GM18498 (cell line): ENCODE measurements around the gene RIN2.

ENCODE experiments used
- ATAC-seq: cut with Tn5 transposase; IDR thresholded peaks from one replicate; pipeline ENCODE4 v1.9.1; 2021; ENCODE audit warnings: mild to moderate bottlenecking, moderate library complexity; ENCODE audit not compliant: unreplicated experiment

Gene RIN2

DNA sequence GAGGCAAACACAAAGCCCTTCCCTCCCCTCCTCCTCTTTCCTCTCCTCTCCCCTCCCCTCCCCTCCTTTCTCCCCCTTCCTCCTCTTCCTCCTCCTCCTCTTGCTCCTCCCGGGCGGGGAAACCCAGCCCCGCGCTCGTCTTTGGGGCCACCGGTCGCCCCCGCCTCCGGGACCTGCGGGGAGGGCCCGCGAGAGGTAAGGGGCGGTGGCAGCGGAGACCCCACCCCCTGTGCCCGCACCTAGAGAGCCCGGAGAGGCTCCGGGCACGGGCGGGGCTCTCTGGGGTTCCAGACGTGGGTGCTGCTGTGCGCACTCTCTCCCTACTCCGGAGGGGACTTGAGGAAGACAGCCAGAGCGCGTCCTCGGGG lies at the start of gene RIN2:
Gene RIN2, plus strand, starts transcription at position 126 of the 368 bp plus-strand sequence. CDS start 131,344 bp downstream, outside the sequence.
- no peak for ATAC-seq

DNA sequence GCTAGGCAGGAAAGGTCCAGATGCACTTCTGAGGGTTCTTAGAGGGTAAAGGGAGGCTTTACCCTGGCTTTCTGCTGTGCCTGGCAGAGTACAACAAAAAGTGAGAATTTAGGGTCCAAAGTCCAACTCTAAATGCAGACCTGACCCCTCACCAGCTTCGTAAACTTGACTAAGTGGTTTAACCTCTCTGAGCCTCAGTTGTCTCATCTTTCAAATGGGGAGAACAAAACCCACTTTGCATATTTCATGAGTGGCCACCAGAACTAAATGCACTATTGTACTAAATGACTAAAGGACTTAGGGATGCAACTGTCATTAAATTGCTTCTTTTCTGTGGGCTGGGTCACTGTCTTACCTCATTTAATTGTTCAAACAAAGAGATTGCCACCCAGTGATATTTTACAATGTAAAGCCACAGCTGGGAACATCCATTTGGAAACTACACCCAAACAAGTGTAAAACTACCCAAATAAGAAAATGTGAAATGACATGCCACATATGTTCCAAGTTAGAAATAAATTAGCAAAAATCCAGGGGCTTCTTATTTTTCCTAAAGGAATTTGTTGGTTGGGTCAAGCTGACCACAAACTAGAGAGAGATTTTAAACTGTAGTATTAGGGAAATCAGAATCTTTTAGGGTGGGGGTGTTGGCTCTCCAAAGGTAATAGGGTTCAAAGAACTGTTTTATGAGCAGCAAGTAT lies 48.3 kb upstream of the RIN2 start:
- ATAC-seq = no peak

DNA sequence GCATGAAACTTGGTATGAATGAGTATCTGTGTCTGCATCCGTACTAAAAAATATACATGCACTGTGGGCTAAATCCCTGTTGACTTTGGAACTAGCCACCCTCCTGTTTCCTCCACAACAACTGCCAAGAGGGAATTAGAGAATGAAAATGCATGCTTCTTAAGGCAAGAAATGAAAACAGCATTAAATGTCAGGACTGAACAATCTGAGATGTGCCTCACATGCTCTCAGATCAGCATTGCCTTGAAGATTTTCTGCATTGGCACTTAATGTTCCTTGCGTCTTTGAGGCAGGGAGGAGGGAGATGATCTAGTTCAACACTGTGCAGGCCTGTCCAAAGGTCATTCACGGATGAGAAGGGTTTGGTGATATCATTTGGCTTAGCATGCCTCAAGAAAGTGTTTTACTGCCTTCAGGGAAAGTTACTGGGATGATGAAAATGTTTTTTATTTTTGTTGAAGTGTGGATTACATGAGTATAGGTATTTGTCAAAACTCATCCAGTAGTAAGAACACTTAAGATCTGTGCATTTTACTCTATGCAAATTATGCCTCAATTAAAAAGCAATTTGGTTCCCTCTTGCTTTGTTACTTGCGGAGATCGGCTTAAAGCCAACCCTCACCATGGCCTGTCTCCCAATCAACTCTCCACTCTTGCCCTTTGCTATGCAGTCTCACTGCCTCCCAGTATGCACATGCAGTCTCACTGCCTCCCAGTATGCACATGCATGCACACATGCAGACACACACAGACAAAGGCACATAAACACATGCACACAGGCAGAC lies 47.5 kb upstream of the RIN2 start:
- no peak for ATAC-seq

- no peak for ATAC-seq
Observed at GRCh38 chr20:19711126-19711525, 46.9 kb upstream of the RIN2 start.

- ATAC-seq = no peak
Observed at GRCh38 chr20:19712721-19713260, 45.3 kb upstream of the RIN2 start.

DNA sequence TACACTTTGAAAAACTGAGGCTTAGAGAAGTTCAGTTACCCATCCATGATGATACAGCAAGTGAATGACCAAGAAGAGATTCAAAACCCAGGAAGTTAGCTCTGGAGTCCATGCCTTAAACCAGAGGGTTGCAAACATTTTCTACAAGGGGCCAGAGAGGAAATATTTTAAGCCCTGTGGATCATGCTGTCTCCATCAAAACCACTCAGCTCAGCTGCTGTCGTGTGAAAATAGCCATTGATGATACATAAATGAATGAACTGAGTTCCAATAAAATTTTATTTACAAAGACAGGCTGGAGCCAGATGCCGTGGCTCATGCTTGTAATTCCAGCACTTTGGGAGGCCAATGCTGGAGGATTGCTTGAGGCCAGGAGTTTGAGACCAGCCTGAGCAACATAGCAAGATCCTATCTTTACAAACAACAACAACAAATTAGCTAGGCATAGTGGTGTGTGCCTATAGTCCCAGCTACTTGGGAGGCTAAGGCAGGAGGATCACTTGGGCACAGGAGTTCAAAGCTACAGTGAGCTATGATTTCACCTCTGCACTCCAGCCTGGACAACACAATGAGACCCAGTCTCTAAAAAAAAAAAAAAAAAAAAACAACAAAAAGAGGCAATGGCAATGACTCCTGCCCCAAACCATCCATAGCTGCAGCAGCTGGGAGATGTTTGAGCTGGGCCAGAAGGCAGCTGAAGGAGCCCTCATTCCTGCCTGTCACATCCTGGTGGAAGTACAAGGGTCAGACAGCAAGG lies 44.1 kb upstream of the RIN2 start:
- no peak for ATAC-seq

- no peak for ATAC-seq
Observed at GRCh38 chr20:19714579-19714840, 43.5 kb upstream of the RIN2 start.

DNA sequence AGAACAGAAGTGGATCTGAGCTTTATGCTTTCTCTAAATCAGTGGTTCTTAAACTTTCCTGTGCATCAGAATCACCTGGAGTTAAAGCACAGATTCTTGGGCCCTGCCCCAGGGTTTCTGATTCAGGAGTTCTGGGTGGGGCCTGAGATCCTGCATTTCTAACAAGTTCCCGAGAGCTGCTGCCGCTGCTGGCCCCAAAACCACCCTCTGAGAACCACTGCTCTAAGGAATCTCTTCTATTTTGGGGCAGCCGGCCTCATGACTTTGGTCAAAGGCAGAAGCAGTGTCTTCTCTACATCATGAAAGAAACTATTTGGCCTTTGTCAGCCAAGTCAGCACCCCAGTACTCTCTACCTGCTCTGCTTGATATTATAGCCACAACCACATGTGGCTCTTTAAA lies 42.1 kb upstream of the RIN2 start:
- no peak for ATAC-seq

- ATAC-seq = no peak
Observed at GRCh38 chr20:19718880-19719279, 39.2 kb upstream of the RIN2 start.

- no peak for ATAC-seq
Observed at GRCh38 chr20:19720991-19721390, 37.1 kb upstream of the RIN2 start.

DNA sequence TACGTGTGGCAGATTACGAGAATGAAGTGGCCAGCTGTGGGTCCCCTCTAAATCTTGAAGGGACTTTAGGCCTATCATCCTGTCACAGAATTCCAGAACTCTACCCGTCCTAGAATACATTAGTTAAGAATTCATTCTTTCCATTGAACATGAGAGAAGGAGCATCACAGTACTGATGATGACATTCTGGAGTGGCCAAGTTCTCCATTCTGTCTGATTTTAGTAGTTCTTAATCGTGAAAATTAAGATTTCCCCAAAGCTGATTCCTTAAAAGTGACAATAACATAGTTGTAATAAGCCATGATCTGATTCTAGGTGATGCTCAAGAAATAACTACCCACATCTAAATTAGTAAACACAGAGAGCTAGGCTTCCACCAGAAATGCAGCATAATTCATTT lies 35.0 kb upstream of the RIN2 start:
- ATAC-seq = no peak

GRCh38 chr20:19723813-19724430 lies 34.1 kb upstream of the RIN2 start:
- ATAC-seq = no peak

DNA sequence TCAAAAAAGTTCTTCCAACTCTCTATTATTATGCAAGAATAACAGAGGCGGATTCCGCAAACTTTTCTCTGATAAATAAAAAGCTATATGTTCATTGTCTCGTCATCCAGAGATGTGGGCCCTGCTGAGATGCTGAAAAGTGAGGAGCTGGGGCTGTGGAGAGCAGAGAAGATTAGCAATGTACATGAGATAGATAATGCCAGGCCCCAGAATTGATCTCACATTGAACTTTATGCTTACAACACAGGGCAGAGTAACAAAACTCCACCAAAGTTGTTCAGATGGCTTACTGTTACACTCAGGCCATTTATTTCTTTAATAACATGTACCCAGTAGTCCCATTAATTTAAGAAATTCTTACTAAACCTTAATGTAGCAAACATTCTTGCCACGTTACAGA lies 32.7 kb upstream of the RIN2 start:
- no peak for ATAC-seq

DNA sequence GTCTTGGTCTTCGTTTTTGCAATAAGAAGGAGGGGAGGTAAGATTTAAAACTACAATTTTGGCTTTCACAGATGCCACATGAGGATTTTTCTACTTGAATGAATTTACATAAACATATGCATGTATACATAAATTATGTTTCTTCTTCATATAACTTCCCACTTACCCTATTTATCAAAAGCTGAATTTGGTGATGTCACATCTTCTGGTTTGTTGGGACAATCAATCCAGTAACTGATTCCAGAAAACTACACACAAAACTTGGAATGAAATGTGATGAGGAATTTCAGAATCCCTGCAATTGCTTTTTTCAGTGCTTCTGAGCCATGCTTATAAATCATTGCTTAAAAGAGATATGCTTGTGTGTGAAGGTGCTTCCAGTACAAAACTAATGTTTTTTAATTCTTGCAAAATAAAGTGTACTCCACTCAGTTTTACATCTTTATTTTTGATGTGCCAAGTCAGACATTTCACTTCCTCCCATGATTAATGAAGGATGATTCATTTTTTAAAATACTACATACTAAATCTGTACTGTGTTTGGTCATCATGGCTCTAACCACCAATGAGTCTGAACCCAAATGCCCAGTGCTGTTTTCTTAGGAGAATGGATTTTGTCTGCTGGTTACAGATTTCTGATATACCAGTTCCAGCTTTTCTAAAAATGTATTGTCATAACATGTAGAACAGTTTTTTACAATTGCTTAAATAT lies 32.1 kb upstream of the RIN2 start:
- ATAC-seq = no peak

- no peak for ATAC-seq
Observed at GRCh38 chr20:19727251-19727847, 30.7 kb upstream of the RIN2 start.

- ATAC-seq = no peak
Observed at GRCh38 chr20:19729672-19730071, 28.4 kb upstream of the RIN2 start.

- ATAC-seq = no peak
Observed at GRCh38 chr20:19730706-19731105, 27.4 kb upstream of the RIN2 start.

DNA sequence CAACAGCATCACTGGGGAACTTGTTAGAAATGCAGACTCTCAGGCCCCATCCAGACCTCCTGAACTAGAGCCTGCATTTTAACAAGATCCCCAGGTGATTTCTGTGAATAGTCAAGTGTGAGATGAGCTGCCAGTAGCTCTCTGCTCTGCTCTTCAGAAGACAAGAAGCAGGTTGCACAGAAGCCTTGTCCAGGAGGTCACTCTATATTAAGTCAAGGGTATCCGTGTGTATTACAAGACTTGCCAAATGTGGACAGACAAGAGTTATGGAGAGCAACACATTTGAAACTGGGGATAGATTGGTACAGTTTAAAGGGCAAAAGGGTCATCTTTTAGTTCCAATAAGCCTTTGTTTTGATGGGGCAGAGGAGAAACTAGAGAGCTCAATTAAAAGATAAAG lies 23.2 kb upstream of the RIN2 start:
- no peak for ATAC-seq

DNA sequence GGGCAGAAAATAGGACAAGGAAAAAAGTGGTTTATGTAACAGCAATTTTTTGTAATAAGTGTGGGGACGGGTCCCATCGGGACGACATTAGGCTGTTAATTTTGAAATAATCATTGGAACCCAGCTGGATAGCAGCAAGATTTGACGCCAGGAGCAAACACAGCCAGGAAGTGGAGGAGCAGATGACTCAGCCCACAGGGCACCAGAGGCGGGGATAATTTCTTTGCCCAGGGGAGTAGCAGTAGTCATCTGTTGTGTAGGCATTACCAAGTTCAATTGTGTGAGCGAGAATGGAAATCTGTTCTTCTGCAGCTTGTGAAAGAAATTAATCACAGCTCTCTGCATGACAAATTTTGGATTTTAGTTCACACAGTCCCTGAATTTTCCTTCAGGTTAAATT lies 22.6 kb upstream of the RIN2 start:
- no peak for ATAC-seq

- peak; percentile 50 for ATAC-seq
Observed at GRCh38 chr20:19737025-19737424, 21.0 kb upstream of the RIN2 start.
